Measurements from ENCODE around the gene PRRT2.
"Not testable (repeated sequence)": the region's sequence is repeated elsewhere in the genome, so short reads cannot be mapped to it uniquely, and the experiment has no call there.

The PRRT2 gene

DNA sequence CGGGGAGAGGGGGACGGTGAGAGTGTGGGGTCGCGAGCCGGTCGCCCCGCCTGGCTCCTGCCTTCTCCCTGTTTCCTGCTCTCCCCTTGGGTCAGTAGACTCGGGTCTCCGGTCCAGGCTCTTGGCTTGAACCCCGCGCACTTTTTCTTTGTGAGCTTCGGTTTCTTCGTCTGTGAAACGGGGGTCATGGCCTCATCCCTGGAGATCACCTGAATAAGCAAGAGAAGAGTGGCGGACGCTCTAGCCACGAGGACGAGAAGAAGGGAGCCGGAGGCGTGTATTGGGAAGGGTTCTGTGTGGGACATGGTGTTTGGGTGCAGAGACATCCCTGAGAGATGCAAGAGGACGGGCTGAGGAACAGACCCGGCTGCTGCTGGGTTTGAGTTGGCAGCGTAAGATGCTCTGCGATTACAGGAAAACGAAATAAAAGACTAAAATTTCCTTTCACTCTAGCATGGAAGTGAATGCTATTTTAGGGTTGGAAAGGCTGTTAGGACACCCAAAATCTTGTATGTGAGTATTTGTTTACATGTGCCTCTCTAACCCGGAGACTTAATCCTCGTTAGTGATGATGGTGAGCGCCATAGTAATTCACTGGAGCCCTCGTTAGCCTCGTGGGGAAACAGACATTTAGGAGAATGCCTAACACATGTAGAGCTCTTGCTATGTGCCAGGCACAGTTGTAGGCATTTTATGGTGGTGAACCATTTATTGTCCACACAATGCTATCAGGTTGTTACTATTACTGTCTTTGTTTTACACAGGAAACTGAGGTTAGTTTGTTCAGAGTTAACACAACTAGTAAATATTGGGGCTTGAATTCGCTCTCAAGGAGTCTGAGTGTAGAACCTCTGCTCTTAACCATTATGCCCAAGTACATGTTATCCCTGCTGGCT is 20.8 kb upstream of the PRRT2 start:
- DNase-seq (ENCODE audit: low spot score): no peak

DNA sequence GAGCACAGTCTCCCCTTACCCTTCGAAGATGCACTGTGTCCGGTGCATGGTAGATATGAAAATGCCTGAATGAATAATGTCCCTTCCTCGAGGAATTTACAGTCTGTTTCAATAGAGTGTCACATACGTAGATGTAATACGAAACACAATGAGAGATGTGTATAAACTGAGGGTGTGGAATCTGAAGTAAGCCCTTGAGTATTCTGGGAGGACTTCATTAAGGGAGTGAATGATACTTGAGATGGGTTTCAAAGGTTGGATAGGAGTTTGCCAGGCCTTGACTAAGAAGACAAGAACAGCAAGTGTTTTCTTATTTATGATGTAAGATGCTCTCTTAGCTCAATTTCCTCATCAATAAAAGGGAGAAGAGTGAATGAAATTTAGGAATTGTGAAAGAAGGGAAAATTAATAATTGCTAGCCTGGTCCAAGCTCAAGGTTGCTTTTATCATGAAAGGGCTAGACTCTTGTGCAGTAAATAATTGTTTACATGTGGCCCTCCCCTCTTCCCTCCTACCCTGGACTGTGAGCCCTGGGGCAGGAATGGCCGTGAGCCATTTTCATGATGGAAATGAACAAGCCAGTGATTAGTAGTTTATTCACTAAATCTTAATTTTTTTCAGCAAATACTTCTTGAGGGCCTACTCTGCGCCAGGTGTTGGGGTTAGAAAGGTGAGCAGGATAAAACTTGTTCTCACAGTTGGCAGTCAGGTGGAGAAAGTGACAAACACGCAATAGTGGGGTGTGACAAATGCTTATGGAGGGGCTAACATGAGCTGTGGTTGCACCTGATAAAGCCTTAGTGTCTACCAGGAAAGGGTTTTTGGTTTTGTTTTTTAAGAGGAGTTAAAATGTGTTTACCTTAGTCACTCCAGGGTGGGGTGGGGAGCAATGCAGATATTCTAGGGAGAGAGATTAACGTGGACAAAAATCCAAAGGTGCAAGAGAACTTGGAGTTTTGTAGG is 19.9 kb upstream of the PRRT2 start:
- no peak for DNase-seq (ENCODE audit: low spot score)

DNA sequence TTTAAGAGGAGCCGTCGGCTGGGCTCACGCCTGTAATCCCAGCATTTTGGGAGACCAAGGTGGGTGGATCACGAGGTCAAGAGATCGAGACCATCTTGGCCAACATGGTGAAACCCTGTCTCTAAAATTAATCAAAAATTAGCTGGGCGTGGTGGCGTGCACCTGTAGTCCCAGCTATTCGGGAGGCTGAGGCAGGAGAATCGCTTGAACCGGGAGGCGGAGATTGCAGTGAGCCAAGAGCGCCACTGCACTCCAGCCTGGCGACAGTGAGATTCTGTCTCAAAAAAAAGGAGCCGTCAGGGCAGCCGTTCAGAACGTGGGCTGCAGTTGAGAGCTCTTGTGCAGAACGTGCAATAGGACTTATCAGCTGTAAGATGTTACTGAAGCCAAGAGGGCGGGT is 18.8 kb upstream of the PRRT2 start:
- DNase-seq (ENCODE audit: low spot score): not testable (repeated sequence)

DNA sequence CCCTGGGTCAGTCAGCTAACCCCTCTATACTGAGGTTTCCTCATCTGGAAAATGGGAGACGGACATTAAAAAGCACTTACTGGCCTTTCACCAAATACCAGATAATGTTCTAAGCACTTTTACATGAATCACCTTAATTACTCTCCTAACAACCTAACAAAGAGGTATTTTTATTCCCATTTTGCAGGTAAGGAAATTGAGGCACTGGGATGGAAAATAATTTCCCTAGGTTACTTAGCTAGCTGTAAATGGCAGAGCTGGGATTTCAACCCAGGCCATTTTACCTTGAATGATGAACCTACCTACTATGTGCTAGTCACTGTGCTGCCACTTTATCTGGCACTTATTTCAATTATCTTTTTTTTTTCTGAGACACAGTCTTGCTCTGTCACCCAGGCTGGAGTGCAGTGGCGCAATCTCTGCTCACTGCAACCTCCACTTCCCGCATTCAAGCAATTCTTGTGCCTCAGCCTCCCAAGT is 17.7 kb upstream of the PRRT2 start:
- DNase-seq (ENCODE audit: low spot score): no peak

DNA sequence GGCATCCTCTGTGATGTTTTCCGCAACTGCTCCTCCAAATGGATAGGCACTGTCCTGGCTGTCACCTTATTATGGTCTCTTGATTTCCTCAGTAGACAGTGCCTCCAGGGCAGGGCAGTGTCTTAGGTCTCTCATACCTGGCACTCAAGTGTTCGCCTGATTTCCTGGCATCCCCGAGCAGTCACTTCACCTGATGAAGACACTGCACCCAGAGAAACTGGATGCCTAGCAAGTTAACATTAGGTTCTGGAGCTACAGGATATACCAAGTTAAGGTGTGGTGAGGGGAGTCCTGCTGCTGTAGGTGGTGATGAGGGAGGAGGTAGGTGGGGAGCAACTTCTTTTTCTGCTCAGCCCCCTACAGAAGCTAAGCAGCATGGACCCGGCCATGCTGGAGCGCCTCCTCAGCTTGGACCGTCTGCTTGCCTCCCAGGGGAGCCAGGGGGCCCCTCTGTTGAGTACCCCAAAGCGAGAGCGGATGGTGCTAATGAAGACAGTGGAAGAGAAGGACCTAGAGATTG is 9.5 kb upstream of the PRRT2 start:
- no peak for DNase-seq (ENCODE audit: low spot score)

DNA sequence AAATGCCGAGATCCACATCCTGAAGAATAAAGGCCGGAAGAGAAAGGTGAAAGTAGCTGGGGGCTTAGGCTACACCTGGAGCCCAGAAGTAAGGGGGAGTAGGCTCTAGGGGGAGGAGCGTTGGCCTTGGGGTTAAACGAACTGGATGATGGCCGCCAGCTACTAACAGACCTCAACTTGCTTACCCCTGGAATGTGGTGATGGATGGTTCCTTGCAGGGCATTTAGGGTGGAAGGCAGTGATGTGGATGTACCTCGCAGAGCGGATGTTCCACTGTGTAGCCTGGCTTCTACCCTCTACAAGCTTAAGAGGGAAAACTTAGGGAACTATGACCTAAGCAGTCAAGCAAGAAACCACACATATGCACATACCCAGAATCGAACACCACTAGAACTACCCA is 8.0 kb upstream of the PRRT2 start:
- no peak for DNase-seq (ENCODE audit: low spot score)

DNA sequence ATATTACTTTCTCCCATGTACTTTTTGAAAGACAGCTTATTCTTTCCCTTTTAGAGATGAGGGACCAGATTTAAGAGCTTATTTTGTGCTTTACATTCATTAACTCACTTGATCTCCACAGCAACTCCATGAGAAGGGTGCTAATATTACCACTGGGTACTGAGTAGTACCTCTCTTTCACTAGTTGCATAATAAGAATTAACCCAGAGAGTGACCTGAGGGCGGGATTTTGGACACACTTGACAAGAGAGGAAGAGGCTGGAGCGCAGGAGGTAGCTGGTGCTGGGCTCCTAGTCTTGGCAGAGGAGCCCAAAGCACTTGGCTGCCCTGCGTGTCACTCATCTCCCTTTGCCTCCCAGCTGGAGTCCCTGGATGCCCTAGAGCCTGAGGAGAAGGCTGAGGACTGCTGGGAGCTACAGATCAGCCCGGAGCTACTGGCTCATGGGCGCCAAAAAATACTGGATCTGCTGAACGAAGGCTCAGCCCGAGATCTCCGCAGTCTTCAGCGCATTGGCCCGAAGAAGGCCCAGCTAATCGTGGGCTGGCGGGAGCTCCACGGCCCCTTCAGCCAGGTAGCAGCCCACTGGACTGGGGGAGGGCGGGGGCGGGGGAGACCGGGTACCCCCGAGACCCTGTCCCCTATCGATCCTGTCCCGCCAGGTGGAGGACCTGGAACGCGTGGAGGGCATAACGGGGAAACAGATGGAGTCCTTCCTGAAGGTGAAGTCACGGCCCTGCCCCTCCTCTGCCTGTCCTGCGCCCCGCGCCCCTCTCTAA is 7.3 kb upstream of the PRRT2 start:
- no peak for DNase-seq (ENCODE audit: low spot score)

DNA sequence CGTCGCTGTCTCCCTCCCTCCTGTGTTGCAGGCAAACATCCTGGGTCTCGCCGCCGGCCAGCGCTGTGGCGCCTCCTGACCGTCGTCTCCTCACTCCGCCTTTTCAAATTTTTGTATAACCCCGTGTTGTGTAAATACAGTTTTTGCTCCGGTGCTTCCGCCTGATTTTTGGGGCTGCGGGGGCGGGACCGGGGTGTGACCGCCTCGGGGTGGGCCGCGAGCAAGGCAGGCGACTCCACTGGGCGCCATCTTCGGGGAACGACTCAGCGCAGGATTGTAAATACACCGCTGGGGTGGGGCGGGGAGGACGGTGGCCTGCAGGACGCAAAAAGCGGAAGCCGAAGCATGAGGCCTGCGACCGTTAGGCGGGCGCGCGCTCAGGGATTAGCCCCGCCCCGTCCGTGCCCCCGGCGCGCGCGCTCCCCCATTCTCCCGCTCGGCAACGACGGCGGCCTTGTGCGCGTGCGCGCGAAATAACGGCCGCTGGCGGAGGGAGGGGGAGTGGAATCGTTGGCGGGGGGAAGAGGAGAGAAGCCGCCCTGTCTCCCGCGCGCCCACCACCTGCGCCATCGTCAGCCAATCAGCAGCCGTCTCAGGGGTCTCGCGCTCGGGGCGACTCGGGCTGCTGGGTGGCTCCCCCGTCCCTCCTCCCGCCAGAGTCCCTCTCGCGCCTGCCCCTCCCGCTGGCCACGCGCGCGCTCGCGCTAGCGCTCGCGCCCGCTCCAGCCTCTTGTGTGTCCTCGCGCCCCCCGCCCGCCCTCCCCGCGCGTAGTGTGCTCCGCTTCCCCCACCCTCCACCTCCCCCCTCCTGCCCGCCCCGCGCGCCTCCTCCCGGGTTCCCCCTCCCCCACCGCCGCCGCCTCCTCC is 6.5 kb upstream of the PRRT2 start:
- peak; percentile 94 for DNase-seq (ENCODE audit: low spot score)

DNA sequence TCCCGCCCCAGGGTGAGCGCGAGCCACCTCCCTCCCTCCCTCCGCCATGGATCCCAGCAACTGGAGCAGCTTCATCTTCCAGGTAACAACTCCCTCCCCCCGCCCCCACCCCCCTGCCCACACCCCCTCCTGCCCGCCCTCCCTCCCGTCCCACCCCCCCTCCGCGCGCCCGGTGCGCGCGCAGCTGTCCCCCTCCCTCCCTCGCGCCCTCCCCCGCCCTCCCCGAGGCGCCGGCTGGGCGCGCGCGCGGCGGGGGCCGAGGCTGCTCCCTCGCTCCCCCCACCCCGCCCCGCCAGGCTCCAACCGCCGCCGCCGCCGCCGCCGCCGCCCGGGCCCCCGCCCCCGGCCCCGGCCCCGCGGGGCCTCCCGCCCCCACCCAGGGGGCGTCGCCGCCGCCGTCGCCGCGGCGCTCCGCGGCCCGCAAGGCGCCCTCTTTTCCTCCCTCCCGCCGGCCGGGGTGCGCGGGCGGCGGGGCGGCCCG is 5.9 kb upstream of the PRRT2 start, which contains the start of gene MAZ:
Gene MAZ, plus strand, starts transcription at position 431 of the 481 bp plus-strand sequence. CDS start 173 bp downstream, outside the sequence.
- DNase-seq (ENCODE audit: low spot score): no peak

DNA sequence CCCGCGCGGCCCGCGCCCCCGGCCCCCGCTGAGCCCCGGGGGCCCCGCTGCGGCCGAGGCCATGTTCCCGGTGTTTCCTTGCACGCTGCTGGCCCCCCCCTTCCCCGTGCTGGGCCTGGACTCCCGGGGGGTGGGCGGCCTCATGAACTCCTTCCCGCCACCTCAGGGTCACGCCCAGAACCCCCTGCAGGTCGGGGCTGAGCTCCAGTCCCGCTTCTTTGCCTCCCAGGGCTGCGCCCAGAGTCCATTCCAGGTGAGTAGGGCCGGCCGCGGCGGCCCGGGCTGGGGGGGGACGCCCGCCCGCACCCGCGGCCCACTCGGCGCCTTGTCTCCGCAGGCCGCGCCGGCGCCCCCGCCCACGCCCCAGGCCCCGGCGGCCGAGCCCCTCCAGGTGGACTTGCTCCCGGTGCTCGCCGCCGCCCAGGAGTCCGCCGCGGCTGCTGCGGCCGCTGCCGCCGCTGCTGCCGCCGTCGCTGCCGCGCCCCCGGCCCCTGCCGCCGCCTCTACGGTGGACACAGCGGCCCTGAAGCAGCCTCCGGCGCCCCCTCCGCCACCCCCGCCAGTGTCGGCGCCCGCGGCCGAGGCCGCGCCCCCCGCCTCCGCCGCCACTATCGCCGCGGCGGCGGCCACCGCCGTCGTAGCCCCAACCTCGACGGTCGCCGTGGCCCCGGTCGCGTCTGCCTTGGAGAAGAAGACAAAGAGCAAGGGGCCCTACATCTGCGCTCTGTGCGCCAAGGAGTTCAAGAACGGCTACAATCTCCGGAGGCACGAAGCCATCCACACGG is 5.2 kb upstream of the PRRT2 start:
- DNase-seq (ENCODE audit: low spot score): no peak

DNA sequence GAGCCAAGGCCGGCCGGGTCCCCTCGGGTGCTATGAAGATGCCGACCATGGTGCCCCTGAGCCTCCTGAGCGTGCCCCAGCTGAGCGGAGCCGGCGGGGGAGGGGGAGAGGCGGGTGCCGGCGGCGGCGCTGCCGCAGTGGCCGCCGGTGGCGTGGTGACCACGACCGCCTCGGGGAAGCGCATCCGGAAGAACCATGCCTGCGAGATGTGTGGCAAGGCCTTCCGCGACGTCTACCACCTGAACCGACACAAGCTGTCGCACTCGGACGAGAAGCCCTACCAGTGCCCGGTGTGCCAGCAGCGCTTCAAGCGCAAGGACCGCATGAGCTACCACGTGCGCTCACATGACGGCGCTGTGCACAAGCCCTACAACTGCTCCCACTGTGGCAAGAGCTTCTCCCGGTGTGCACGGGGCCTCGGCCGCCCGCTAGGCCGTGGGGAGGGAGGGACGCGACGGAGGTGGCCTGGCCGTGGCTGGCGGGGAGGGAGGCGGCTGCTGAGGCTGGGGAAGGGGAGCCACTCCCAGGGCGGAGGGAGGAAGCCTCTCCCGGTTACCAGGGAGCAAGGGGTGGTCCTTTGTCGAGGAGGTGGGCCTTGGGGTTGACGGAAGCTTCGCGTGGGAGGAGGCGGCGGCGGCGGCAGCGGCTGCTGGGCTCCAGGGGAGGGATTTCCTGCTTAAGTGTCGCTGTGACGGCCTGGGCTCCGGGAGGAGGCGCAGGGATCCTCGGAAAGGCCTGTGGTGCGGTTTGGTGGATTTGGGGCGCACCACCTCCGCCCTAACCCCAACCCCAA is 4.4 kb upstream of the PRRT2 start:
- DNase-seq (ENCODE audit: low spot score): peak; percentile 87

DNA sequence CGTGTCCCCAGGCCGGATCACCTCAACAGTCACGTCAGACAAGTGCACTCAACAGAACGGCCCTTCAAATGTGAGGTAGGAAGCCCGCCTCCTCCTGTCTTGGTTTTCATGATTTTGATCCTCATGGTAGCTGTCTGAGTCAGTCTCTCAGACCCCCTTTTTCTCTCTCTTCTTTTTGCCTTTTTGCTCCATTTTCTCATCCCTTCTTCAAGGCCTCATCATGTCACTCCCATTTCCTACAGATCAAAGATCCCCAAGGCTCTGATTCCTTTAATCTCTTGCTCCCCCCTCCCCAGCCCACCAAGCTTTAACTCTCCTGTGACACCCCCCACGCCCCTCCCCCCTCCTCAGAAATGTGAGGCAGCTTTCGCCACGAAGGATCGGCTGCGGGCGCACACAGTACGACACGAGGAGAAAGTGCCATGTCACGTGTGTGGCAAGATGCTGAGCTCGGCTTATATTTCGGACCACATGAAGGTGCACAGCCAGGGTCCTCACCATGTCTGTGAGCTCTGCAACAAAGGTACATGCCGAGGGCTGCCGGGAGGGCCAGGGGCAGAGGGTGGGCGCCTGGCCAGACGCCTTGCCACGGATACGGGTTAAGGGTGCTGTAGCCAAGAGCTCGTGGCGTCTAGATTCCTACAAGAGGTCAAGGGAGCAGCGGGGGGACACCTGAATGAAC is 3.6 kb upstream of the PRRT2 start:
- DNase-seq (ENCODE audit: low spot score): no peak

DNA sequence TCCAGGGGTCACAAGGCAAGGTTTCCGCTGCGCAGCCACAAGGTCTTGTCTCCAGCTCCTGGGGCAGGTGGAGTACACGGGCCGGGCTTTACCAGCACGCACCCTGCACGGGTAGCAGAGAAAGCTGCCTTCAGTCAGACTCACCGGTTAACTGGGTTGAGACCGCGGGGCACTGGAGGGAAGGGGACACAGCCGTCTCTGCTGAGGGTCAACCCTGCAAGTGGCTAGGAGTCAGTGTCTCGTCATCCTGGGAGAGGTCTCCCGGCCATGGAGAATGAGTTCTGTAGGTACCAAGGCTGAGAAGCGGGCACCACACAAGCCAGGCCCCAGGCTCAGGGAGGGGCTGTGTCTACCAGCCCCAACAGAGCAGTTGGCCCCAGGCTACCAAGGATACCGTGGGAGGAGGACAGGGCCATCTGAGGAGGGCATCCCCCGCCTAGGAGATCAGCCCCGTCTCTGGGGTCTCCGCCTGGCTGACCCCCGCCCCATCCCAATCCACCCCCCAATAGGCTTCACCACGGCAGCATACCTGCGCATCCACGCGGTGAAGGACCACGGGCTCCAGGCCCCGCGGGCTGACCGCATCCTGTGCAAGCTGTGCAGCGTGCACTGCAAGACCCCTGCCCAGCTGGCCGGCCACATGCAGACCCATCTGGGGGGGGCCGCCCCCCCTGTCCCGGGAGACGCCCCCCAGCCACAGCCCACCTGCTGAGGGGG is 2.8 kb upstream of the PRRT2 start:
- DNase-seq (ENCODE audit: low spot score): no peak

DNA sequence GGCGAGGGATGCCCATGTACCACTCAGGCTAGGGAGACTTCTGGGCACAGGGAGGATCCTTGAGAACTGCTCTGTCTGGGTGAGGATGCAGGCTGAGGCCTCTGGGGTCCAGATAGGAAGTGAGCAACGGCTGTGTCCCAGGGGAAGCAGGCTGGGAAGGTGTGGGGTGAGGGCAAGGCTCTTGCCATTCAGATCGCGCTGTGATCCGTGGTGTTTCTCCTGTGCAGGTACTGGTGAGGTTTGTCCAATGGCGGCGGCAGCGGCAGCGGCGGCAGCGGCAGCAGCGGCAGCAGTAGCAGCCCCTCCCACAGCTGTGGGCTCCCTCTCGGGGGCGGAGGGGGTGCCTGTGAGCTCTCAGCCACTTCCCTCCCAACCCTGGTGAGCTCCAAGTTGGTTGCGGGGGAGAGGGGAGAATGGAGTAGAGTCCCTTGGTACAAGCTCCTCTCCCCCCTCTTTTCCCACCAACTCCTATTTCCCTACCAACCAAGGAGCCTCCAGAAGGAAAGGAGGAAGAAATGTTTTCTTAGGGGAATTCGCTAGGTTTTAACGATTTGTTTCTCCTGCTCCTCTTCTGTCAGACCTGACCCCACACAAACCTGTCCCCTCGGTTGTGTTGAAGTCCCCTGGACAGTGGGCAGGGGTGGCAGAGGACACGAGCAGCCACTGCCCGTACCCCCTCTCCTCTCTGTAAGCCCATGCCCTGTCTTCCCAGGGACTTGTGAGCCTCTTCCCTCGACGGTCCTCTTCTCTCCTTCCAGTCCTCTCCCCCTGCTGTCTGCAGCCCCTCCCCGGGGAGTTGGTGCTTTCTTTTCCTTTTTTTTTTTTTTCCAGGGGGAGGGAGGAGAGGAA is 1.9 kb upstream of the PRRT2 start:
- no peak for DNase-seq (ENCODE audit: low spot score)

DNA sequence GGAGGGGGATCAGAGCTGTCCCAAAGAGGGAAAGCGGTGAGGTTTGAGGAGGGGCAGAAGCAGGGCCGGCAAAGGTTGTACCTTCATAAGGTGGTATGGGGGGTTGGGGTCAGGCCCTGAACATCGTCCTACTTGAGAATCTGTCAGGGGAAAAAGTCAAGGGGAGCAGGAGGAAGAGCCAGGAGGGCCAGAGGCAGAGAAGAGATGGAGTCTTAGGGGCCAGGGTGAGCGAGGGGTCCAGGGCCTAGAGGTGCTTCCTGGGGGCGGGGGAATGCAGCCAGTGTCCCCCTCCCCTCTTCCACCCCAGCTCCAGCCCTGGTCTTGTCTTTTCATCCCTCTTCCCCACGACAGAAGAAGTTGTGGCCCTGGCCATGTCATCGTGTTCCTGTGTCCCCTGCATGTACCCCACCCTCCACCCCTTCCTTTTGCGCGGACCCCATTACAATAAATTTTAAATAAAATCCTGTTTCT is 1.3 kb upstream of the PRRT2 start:
- no peak for DNase-seq (ENCODE audit: low spot score)

DNA sequence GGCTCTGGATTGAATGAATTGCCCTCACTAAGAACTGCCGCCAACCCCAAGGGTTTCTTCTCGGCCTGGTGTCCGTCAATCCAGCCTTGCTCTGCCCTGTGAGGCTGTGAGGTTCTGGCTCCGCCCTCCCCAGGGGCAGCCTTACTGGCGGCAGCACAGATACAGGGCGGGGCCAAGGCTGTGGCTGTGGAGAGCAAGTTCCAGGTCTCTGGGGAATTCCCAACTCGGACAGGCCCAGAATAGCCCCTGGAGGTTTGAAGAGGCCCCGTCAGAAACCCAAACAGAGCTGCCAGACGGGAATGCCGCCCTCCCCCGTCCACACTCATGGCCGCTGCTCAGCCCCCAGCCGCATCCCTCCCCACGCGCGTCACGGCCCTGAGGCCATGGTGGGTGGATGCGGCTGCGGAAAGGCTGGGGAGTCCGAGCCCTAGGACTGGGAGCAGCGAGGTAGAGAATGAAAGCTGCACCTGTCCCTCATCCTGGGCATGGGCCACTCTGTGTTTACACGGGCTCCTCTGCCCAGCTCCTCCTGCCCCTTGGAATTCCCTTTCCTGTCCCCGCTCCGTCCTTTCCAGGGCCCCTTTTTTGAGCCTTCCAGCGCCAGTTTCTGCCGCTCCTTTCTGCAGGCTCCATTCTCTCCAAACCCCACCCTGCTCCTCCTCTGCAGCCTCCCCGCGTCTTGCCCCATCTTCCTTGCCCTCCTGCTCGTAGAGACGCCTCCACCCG is 660 bp upstream of the PRRT2 start:
- DNase-seq (ENCODE audit: low spot score): peak; percentile 96

Data from pons (tissue), 1 donor.